ENCODE results near the gene UBR1.

The UBR1 gene

GRCh38 chr15:43106486-43106829, 620 bp upstream of the UBR1 start:
- DNase-seq (ENCODE audit: low spot score), result no peak

GRCh38 chr15:43105077-43105736, 631 bp downstream of the UBR1 start:
- peak; percentile 57 for DNase-seq (ENCODE audit: low spot score)

GRCh38 chr15:43104426-43104825, 1.4 kb downstream of the UBR1 start:
- no peak for DNase-seq (ENCODE audit: low spot score)

GRCh38 chr15:43103907-43104306, 1.9 kb downstream of the UBR1 start:
- no peak for DNase-seq (ENCODE audit: low spot score)

- no peak for DNase-seq (ENCODE audit: low spot score)
Observed at GRCh38 chr15:43102187-43102586, 3.7 kb downstream of the UBR1 start.

GRCh38 chr15:43100971-43101370, 4.9 kb downstream of the UBR1 start:
- DNase-seq (ENCODE audit: low spot score), result no peak

GRCh38 chr15:43099105-43099845, 6.6 kb downstream of the UBR1 start:
- no peak for DNase-seq (ENCODE audit: low spot score)

GRCh38 chr15:43096411-43096810, 9.4 kb downstream of the UBR1 start:
- no peak for DNase-seq (ENCODE audit: low spot score)

GRCh38 chr15:43095708-43096347, 10.0 kb downstream of the UBR1 start:
- DNase-seq (ENCODE audit: low spot score), result no peak

- peak; percentile 65 for DNase-seq (ENCODE audit: low spot score)
Observed at GRCh38 chr15:43095243-43095642, 10.6 kb downstream of the UBR1 start.

GRCh38 chr15:43094416-43095030, 11.3 kb downstream of the UBR1 start:
- DNase-seq (ENCODE audit: low spot score), result peak; percentile 72

GRCh38 chr15:43093026-43093425, 12.8 kb downstream of the UBR1 start:
- DNase-seq (ENCODE audit: low spot score), result no peak

GRCh38 chr15:43091859-43092258, 14.0 kb downstream of the UBR1 start:
- no peak for DNase-seq (ENCODE audit: low spot score)

GRCh38 chr15:43086551-43086950, 19.3 kb downstream of the UBR1 start:
- DNase-seq (ENCODE audit: low spot score), result no peak

- no peak for DNase-seq (ENCODE audit: low spot score)
Observed at GRCh38 chr15:43085921-43086320, 19.9 kb downstream of the UBR1 start.

GRCh38 chr15:43082509-43082908, 23.3 kb downstream of the UBR1 start:
- DNase-seq (ENCODE audit: low spot score), result no peak

GRCh38 chr15:43081283-43081682, 24.6 kb downstream of the UBR1 start:
- no peak for DNase-seq (ENCODE audit: low spot score)

GRCh38 chr15:43071451-43071850, 34.4 kb downstream of the UBR1 start:
- DNase-seq (ENCODE audit: low spot score), result no peak

- no peak for DNase-seq (ENCODE audit: low spot score)
Observed at GRCh38 chr15:43070893-43071292, 34.9 kb downstream of the UBR1 start.

GRCh38 chr15:43070249-43070648, 35.6 kb downstream of the UBR1 start:
- DNase-seq (ENCODE audit: low spot score), result no peak

- DNase-seq (ENCODE audit: low spot score), result peak; percentile 16
Observed at GRCh38 chr15:43067717-43068461, 37.9 kb downstream of the UBR1 start.

- DNase-seq (ENCODE audit: low spot score), result no peak
Observed at GRCh38 chr15:43056696-43057095, 49.1 kb downstream of the UBR1 start.

Data from hematopoietic multipotent progenitor cell treated with erythropoietin and hydrocortisone succinate and interleukin-3 and kit ligand, for 15 days (in vitro differentiated cells).